HG03097 (cell line): ENCODE data around the gene CD8A.

Experiments
- ATAC-seq: cut with Tn5 transposase; IDR thresholded peaks from one replicate; pipeline ENCODE4 v1.9.1; 2021; ENCODE audit not compliant: unreplicated experiment, low FRiP score

CD8A gene

GRCh38 chr2:86809481-86810121 is 18.9 kb upstream of the CD8A start:
- no peak for ATAC-seq

DNA sequence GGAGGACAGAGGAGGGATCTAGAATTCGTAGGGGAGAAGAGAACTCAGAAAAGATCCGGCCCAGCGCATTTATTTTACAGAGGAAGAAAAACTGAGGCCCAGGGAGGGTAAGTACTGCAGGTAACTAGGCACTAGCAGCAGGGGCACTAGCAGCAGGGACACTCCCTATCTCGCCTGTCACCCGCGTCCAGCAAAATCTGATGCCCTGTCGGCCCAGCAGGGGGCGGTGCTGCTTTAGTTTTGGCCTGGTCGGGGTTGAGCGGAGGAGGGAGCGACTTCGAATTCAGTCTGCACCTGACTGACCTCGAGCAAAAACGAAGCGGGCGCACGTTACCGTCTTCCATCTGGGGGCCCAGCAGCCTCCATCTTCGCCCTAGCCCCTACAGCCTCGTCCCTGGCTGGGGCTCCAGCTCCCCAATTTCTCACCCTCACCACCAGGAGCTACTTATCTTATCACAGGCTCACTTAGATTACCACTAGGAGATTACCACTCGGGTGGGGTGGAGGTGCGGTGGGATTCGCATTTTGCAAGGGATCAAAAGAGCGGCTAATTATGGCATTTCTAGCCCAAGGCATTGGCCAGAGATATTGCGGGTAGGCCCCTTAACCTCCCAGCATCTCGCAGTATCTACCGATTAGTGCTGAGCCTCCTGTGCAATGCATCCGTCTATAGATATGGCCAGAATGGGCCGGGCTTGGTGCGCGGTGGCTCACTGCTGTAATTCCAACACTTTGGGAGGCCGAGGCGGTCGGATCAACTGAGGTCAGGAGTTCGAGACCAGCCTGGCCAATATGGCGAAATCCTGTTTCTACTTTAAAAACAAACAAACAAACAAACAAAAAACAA is 17.8 kb upstream of the CD8A start:
- ATAC-seq, result no peak

GRCh38 chr2:86807468-86808275 is 17.0 kb upstream of the CD8A start:
- no peak for ATAC-seq

GRCh38 chr2:86807133-86807467 is 16.4 kb upstream of the CD8A start:
- ATAC-seq, result no peak

DNA sequence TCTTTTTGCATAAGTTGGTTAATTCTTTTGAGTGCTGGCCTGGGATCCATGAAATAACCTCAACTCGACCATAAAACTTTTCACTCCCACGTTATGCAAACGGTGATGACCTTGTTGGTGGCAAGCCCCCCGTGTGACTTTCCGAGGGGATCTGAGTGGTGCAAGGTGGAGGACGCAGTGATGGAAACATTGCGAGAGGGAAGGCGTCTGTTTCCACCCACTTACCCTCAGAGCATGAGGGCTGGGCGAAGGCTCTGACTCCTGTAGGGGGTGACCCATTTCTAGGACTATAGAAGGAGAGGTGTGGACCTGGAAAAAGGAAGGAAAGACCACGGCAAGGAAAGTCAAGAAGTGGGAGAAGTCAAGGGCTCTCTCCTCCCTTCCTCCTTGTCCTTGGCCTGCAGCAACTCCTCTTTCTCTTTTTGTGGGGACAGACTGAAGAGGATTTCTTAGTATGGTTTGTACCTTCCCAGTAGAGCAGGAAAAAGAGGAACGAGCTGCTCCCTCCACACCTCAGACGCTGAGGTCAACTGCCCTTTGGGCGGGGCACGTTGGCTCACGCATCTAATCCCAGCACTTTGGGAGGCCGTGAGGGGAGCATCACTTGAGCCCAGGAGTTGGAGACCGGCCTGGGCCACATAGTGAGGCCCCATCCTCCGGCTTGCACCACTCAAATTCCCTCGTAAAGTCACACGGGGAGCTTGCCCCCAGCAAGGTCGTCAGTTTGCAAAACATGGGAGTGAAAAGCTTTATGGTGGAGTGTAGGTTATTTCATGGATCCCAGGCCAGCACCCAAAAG is 15.5 kb upstream of the CD8A start:
- ATAC-seq, result no peak

DNA sequence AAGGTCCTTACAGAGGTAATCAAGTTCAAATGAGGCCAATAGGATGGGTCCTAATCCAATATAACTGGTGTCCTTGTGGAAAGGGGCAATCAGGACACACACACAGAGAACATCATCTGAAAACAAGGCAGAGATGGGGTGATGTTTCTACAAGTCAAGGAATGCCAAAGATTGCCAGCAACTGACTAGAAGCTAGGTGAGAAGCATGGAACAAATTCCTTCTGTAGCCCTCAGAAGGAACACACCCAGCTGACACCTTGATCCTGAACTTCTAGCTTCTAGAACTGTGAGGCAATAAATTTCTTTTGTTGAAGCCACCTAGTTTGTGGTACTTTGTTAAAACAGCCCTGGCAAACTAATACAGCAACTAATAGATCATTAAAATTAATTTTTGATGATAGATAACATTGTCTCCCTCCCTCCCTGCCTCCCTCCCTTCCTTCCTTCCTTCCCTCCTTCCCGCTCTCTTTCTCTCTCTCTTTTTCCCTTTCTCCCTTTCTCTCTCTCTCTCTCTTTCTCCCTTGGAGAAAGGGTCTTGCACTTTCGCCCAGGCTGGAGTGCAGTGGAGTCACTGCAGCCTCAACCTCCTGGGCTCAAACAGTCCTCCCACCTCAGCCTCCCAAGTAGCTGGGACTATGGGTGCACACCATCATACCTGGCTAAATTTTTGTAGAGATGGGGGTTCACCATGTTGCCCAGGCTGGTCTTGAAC is 10.3 kb upstream of the CD8A start:
- no peak for ATAC-seq

GRCh38 chr2:86794861-86795260 is 4.1 kb upstream of the CD8A start:
- ATAC-seq, result no peak

DNA sequence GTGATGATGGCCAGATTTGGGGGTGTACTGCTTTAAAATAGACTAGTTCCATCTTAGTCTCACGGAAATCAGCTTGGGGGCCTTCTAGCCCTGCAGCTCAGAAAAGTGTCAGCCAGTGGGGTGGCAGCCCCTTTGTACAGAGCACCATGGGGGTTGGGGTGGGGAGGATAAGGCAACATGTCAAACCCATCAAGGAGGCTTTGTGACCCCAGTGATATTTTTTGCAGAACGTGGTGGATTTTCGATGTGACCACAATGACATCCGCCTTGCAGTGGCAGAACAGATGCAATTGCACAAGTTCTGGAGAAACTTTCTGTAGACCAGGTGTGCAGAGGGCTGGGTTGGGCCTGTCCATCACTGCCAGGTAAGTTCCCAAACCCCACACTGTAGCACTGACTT is 3.0 kb upstream of the CD8A start:
- ATAC-seq, result no peak

- ATAC-seq, result no peak
Observed at GRCh38 chr2:86791573-86791972, 860 bp upstream of the CD8A start.

- ATAC-seq, result no peak
Observed at GRCh38 chr2:86790134-86790675, 508 bp downstream of the CD8A start.

GRCh38 chr2:86789687-86790133 is 1.0 kb downstream of the CD8A start:
- no peak for ATAC-seq

DNA sequence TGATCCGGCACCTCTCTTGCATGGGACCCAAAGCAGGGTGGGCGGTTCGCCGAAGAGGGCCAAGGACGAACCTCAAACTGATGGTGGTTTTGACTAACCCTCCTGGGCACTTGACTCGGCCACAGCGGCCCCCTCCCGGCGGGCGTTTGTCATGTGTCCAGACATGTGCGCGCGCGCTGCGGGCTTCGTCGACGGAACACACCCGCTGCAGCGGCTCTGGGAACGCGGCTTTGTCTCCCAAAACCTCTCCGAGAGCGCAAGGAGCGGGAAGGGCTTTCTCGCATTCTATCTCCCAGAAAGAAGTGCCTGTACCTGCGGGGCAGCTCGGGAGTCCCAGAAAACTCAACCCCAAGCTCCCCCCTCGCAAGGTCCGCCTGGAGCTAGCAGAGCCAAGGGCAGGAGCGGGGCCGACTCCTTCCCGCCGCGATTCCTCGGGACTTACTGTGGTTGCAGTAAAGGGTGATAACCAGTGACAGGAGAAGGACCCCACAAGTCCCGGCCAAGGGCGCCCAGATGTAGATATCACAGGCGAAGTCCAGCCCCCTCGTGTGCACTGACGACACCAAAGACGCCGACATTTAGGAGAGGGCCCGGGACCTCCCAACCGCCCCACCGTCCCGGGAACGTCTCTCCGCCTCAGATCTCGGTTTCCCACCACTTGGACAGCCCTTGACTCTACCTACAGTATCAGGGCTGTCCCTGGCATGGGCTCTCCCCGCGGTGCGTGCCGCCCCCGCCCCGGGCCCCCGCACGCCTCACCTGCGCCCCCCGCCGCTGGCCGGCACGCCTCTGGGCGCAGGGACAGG is 1.6 kb downstream of the CD8A start:
- no peak for ATAC-seq

- no peak for ATAC-seq
Observed at GRCh38 chr2:86788165-86788564, 2.5 kb downstream of the CD8A start.

DNA sequence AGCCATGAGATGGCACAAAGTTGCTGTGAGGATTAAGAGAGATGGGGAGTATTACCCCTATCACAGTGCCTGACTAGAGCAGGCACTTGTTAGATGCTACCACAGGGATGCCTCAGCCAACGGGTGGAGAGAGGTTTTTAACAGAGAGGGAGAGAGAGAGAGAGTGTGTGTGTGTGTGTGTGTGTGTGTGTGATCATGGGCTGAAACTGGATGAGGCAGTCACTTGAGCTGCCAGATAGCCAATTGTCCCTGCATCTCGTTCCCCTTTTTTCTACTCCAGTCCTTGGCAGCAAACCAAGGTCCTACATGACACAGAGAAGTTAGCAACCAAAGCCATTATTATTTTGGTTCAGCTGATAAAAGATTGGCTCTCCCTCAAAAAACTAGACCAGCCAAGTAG is 3.0 kb downstream of the CD8A start:
- ATAC-seq, result no peak

DNA sequence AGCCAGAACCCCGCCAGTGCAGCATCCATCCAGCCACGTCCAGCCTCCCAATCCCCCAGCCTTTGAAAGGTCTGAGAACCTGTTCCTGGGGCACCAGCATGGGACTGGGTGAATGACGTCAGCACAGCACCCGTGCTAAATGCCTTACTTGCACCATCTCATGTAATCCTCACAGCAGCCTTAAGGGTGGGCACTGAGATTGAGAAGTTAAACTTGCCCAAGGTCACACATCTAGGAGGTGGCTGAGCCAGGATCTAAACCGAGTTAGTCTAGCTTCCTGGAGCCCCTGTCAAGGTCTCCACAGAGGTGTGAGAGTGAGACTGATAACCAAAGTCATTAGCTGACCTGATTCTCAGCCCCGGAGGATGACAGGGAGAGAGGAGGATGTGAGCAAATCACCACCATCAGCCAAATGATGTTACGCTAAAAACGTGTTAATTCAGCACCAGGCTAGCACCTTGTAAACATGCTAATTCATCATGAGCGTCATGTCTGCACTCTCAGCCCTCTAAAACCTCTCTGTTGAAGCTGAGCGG is 4.6 kb downstream of the CD8A start:
- no peak for ATAC-seq

DNA sequence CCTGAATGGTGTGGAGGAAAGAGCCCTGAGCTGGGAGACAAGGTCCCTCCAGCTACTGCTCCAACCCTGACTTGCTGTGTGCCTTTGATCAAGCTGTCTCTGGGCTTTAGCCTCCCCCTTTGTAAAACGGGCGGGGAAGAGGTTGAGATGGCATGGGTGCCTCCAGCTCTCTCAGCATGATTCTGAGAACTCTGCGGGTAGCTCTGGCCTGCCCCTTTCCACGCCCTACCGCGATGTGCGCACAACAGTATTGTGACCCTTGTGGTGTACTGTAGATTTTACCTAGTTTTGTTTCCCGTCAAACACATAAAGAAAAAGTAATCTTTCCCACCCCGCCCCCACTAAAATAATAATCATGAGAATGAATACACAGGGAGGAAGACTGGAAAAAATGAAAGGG is 5.3 kb downstream of the CD8A start:
- no peak for ATAC-seq

DNA sequence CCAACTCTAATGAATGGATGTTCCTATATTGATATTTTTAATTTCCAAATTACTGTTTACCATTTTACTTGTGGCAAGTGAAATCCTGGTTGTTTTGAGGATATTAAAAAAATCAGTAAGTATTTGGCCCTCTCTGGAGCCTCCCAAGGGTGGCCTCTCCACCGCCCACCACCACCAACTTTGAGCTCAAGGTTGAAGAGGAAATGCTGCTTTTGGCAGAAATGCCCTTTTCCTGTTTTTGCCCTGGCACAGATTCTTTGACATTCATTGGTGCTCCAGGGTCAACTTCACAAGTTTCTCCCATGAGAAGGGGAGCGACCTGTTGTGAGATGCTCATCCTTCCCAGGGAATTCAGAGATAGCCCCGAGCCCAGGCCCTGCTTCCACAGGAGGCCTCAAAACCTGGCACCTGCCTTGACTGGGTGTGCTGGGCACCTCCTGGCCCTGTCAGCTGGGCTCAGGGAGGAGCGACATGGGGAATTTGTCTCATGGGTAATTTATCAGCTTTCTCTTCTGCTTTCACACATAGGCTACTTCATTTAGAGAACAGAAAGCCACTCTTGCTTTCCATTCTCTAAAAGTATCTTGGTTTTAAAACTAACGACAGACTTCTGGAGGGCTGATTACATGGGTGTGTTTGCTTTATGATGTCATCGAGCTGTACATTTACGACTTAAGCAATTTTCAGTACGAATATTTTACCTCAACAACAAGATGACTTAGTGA is 6.9 kb downstream of the CD8A start:
- peak; percentile 91 for ATAC-seq

- ATAC-seq, result no peak
Observed at GRCh38 chr2:86782748-86783147, 8.0 kb downstream of the CD8A start.
